ENCODE results near the gene HMGCS2. TPM values are rescaled to one million over a fixed set of nuclear protein-coding genes. Genes with fewer than 3 reads are reported as not detected.

The HMGCS2 gene
- total and polyA plus RNA-seq, 10 donors: 0.06 to 0.11 TPM; not detected in 8

DNA sequence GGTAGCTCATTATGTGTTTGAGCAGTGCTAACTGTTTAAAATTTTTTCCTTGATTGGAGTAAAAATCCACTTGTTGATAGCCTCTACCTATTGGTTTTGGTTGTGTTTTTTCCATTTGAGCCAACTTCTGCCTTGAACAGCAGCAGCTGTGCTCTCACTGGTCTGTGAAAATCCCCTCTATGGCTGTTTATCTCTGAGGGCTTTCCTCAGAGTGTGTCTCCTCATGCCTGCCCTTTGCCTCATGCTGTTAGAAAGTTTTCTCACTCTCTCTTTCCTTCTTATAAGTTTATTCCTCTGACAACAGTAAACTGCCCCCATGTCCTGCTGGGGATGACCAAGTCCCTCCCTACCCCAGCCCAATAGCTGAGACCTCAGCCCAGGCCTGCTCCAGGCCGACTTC is 28.5 kb upstream of the HMGCS2 start:
- Histone ChIP-seq H3K36me3 (no peaks in the 10 kb centered on the region), H3K27ac (no peak overlapping the region), H3K9me3 (no peaks in the 10 kb centered on the region), H3K4me1 (no peaks in the 10 kb centered on the region), H3K27me3 (replicated peaks in 1 of 7) (no peaks in the 10 kb centered on the region), H3K4me3 (no peak overlapping the region)
- WGBS, 5 donors: 52 to 84% (median 70%) methylated on average over 1 of the region's 1 CpG
- intact Hi-C loops (cut with DNase I; ENCODE audit: low total_unique reads): no loop called here
- TF ChIP-seq, protein P1, sequence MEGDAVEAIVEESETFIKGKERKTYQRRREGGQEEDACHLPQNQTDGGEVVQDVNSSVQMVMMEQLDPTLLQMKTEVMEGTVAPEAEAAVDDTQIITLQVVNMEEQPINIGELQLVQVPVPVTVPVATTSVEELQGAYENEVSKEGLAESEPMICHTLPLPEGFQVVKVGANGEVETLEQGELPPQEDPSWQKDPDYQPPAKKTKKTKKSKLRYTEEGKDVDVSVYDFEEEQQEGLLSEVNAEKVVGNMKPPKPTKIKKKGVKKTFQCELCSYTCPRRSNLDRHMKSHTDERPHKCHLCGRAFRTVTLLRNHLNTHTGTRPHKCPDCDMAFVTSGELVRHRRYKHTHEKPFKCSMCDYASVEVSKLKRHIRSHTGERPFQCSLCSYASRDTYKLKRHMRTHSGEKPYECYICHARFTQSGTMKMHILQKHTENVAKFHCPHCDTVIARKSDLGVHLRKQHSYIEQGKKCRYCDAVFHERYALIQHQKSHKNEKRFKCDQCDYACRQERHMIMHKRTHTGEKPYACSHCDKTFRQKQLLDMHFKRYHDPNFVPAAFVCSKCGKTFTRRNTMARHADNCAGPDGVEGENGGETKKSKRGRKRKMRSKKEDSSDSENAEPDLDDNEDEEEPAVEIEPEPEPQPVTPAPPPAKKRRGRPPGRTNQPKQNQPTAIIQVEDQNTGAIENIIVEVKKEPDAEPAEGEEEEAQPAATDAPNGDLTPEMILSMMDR (IDR thresholded peaks at IDR 0.05 in 8 of 11, conservative IDR thresholded peaks at IDR 0.05 in 3 of 11): no peak
- no peak for TF ChIP-seq POLR2A (IDR thresholded peaks at IDR 0.05)
- no peak for TF ChIP-seq POLR2AphosphoS5 (IDR thresholded peaks at IDR 0.05)
- no peak for DNase-seq

DNA sequence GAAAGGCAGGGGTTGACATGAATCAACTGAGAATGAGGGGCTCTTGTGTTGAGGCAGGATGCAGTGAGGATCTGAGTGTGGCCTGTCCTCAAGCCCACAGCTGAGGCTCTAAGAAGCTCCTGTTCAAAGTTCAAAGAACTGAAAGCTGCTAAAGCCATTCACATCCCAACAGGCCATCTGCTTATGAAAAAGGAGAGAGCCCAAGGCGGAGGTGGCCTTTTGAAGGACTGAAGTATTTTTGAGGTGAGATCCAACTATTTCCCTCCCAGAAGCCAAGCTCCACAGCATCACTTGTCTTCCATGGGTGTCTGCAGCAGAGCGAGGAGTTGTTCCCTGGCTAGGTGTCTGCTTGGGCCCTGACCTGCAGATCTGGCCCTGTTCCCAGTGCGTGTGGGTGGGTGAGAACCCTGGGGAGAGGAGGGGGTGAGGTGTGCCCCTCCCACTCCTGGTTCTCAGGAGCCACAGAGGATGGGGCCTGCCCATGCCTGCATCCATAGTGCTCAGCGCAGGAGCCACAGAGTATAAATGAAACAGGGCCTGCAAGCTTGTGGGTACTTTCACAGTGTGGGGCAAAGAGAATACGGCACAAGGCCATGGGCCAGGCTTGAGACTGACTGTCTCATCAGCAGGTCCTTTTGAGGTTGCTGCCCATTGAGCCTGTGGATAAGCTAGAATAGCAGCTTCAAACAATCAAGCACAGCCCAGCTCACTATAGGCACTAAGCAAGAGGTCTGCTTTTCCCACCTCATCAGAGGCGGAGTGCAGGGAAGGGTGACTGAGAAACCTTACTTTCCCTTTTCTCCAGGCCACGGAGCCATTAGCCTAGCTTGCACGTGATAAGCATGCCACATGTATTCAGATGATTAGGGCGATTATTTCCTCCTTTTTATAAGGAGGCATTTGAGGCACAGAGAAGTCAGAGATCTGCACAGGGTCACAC is 26.8 kb upstream of the HMGCS2 start:
- TF ChIP-seq POLR2AphosphoS5 (IDR thresholded peaks at IDR 0.05) (no peak), POLR2A (IDR thresholded peaks at IDR 0.05) (no peak)
- TF ChIP-seq, protein P1 (IDR thresholded peaks at IDR 0.05 in 8 of 11, conservative IDR thresholded peaks at IDR 0.05 in 3 of 11): no peak
- no peak overlapping the region for H3K27ac ChIP-seq
- H3K9me3 ChIP-seq: no peaks in the 10 kb centered on the region
- intact Hi-C loops (cut with DNase I; ENCODE audit: low total_unique reads): no loop called here
- H3K4me1 ChIP-seq: no peaks in the 10 kb centered on the region
- no peak for DNase-seq
- no peaks in the 10 kb centered on the region for H3K36me3 ChIP-seq
- 80 to 93% (median 87%) methylated on average over 9 of the region's 9 CpGs for WGBS, 5 donors
- no peak overlapping the region for H3K4me3 ChIP-seq
- H3K27me3 ChIP-seq (replicated peaks in 1 of 7): no peaks in the 10 kb centered on the region

DNA sequence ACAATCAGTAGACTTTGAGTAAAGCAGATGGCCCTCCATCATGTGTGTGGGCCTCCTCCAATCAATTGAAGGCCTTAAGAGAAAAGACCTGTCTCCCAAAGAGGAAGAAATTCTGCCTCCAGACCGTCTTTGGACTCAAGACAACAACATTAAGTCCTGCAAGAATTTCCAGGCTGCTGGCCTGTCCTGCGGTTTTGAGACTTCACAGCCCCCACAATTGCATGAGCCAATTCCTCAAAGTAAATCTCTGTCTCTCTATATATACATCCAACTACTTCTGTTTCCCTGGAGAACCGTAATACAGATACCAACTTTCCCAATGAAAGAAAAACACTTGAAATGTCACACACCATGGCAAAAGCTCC is 26.2 kb upstream of the HMGCS2 start:
- H3K27ac ChIP-seq: no peak overlapping the region
- H3K4me1 ChIP-seq: no peaks in the 10 kb centered on the region
- intact Hi-C loops (cut with DNase I; ENCODE audit: low total_unique reads): no loop called here
- no peaks in the 10 kb centered on the region for H3K9me3 ChIP-seq
- TF ChIP-seq POLR2AphosphoS5 (IDR thresholded peaks at IDR 0.05): no peak
- TF ChIP-seq POLR2A (IDR thresholded peaks at IDR 0.05): no peak
- TF ChIP-seq, protein P1 (IDR thresholded peaks at IDR 0.05 in 8 of 11, conservative IDR thresholded peaks at IDR 0.05 in 3 of 11): no peak
- no peaks in the 10 kb centered on the region for H3K36me3 ChIP-seq
- no peak overlapping the region for H3K4me3 ChIP-seq
- 76 to 88% (median 84%) methylated on average over 3 of the region's 3 CpGs for WGBS, 5 donors
- no peak for DNase-seq
- H3K27me3 ChIP-seq (replicated peaks in 1 of 7): no peaks in the 10 kb centered on the region

GRCh38 chr1:119794230-119794875 is 25.6 kb upstream of the HMGCS2 start:
- Histone ChIP-seq H3K27ac (no peak overlapping the region), H3K9me3 (no peaks in the 10 kb centered on the region), H3K4me1 (no peaks in the 10 kb centered on the region), H3K4me3 (no peak overlapping the region), H3K36me3 (no peaks in the 10 kb centered on the region), H3K27me3 (replicated peaks in 1 of 7) (no peaks in the 10 kb centered on the region)
- intact Hi-C loops (cut with DNase I; ENCODE audit: low total_unique reads): no loop called here
- TF ChIP-seq POLR2A (IDR thresholded peaks at IDR 0.05): no peak
- no peak for DNase-seq
- 75 to 83% (median 77%) methylated on average over 8 of the region's 8 CpGs for WGBS, 5 donors

Measured in spleen (tissue), 11 donors.